NOMO-1 (cell line): ENCODE data around the gene MYO10.
"Not testable (repeated sequence)": the region's sequence is repeated elsewhere in the genome, so short reads cannot be mapped to it uniquely, and the experiment has no call there.

Experiments
- DNase-seq, 2 experiments: peaks; one replicate each; lab custom pipeline; 2025; ENCODE audit not compliant: unreplicated experiment in 2 of 2; lab: John Stamatoyannopoulos, UW

Gene MYO10

GRCh38 chr5:16889972-16890519 is 46.0 kb downstream of the MYO10 start:
- DNase-seq: no peak

GRCh38 chr5:16889203-16889971 is 46.7 kb downstream of the MYO10 start:
- no peak for DNase-seq

GRCh38 chr5:16888694-16889124 is 47.4 kb downstream of the MYO10 start:
- DNase-seq: no peak

GRCh38 chr5:16886793-16887345 is 49.2 kb downstream of the MYO10 start:
- DNase-seq: no peak

GRCh38 chr5:16886366-16886736 is 49.7 kb downstream of the MYO10 start:
- no peak for DNase-seq

GRCh38 chr5:16885635-16886365 is 50.3 kb downstream of the MYO10 start:
- no peak for DNase-seq

GRCh38 chr5:16884595-16884994 is 51.5 kb downstream of the MYO10 start:
- no peak for DNase-seq

- DNase-seq: no peak
Measured at GRCh38 chr5:16883806-16884205, 52.3 kb downstream of the MYO10 start.

- DNase-seq: no peak
Measured at GRCh38 chr5:16883176-16883575, 52.9 kb downstream of the MYO10 start.

- DNase-seq: no peak
Measured at GRCh38 chr5:16881251-16881650, 54.8 kb downstream of the MYO10 start.

- no peak for DNase-seq
Measured at GRCh38 chr5:16880547-16880946, 55.5 kb downstream of the MYO10 start.

- DNase-seq: no peak
Measured at GRCh38 chr5:16879650-16880049, 56.4 kb downstream of the MYO10 start.

GRCh38 chr5:16879191-16879590 is 56.9 kb downstream of the MYO10 start:
- DNase-seq: no peak

GRCh38 chr5:16877267-16877935 is 58.7 kb downstream of the MYO10 start:
- no peak for DNase-seq

GRCh38 chr5:16874424-16874823 is 61.7 kb downstream of the MYO10 start:
- not testable (repeated sequence) for DNase-seq

- DNase-seq: no peak
Measured at GRCh38 chr5:16871746-16872339, 64.2 kb downstream of the MYO10 start.

GRCh38 chr5:16870878-16871277 is 65.2 kb downstream of the MYO10 start:
- DNase-seq: no peak

GRCh38 chr5:16869821-16870796 is 66.0 kb downstream of the MYO10 start:
- DNase-seq: no peak

- no peak for DNase-seq
Measured at GRCh38 chr5:16867577-16867953, 68.5 kb downstream of the MYO10 start.
